ENCODE measurements around the gene ELMOD3.

ELMOD3 gene

DNA sequence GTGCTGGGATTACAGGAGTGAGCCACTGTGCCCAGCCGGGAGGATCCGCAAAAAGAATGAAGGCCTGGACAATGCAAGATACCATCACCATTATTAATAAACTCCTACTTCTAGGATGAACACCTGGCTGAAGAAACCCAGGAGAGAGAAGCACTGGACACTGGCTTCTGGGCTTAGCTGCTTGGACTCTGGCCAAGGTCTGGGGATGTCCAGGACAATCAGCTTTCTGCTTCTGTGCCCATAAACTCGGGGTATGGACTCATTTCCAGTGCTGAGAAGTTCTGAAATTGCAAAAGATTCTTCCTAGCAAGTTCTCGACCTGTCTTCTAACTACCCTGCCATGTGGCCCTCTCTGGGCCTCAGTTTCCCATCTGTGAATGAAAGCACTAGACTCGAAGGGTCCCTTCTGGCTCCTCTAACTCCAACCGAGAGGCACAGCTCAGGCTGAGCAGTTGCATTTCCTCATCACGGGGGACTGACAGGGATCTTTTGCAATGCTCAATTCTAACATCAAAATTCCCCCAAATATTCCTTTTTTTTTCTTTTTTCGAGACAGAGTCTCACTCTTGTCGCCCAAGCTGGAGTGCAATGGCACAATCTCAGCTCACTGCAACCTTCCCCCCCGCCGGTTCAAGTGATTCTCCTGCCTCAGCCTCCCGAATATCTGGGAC is 61.5 kb downstream of the ELMOD3 start:
- H3K27ac ChIP-seq = no peak overlapping the region
- no peaks in the 10 kb centered on the region for H3K27me3 ChIP-seq
- no peaks in the 10 kb centered on the region for H3K9me3 ChIP-seq
- H3K4me3 ChIP-seq = no peak overlapping the region
- intact Hi-C loops (cut with DNase I; ENCODE audit: low total_unique reads) = no loop called here
- TF ChIP-seq, protein P1, sequence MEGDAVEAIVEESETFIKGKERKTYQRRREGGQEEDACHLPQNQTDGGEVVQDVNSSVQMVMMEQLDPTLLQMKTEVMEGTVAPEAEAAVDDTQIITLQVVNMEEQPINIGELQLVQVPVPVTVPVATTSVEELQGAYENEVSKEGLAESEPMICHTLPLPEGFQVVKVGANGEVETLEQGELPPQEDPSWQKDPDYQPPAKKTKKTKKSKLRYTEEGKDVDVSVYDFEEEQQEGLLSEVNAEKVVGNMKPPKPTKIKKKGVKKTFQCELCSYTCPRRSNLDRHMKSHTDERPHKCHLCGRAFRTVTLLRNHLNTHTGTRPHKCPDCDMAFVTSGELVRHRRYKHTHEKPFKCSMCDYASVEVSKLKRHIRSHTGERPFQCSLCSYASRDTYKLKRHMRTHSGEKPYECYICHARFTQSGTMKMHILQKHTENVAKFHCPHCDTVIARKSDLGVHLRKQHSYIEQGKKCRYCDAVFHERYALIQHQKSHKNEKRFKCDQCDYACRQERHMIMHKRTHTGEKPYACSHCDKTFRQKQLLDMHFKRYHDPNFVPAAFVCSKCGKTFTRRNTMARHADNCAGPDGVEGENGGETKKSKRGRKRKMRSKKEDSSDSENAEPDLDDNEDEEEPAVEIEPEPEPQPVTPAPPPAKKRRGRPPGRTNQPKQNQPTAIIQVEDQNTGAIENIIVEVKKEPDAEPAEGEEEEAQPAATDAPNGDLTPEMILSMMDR (IDR thresholded peaks at IDR 0.05) = no peak
- no peak for DNase-seq
- peaks cover 0 to 45% (median 35%) of the 10 kb centered on the region in 4 donors for H3K4me1 ChIP-seq
- no peaks in the 10 kb centered on the region for H3K36me3 ChIP-seq

DNA sequence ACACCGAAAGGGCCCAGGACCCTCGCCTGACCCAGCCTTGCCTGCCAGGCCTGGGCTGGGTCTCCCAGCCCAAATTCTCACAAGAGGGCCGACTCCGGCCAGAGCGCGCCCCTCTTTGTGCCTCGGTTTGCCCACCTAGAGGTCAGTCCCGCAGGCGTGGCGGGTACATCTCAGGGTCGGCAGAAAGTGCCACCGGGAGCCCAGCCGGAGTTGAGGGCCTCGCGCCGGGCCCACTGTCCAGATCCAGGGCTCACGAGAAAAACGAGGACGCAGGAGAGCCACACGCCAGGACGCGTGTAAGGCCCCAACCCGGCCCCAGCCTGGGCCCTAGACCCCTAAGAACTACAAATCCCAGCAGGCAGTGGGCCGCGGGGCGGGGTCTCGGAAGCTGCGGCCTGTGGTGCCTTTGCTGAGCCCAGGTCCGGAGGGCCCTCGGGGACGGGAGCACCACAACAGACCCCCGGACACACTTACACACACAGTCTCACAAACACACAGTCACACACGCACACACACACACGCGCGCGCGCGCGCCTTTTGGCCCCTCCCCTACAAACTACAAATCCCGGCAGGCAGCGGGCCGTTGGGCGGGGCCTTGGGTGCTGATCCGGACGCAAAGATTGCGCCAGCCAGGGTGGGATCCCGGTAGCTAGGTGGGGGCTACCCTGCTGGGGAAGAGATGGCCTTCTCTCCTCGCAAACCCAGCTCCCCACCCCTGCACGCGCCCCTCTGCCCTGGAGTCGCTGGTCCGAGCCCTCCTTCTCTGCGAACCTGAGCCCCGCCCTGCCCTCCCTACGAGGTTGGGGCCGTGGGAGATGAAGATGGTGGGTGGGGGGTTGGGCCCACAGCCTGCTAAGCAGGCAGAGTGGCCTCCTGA is 63.8 kb downstream of the ELMOD3 start, which contains the start of gene SH2D6:
TSS of gene SH2D6 (plus strand) at position 583 of the 877 bp plus-strand sequence. CDS start 10,752 bp downstream, outside the sequence.
- Histone ChIP-seq H3K4me1 (peaks cover 0 to 44% (median 33%) of the 10 kb centered on the region in 4 donors), H3K27me3 (no peaks in the 10 kb centered on the region), H3K9me3 (no peaks in the 10 kb centered on the region), H3K27ac (peak within 1 kb of the TSS; percentile 91 to 99), H3K4me3 (peak within 1 kb of the TSS; percentile 63 to 81), H3K36me3 (no peaks in the 10 kb centered on the region)
- peak; percentile 87 to 91 for DNase-seq
- intact Hi-C loops (cut with DNase I; ENCODE audit: low total_unique reads) = no loop called here
- TF ChIP-seq, protein P1 (IDR thresholded peaks at IDR 0.05) = no peak

DNA sequence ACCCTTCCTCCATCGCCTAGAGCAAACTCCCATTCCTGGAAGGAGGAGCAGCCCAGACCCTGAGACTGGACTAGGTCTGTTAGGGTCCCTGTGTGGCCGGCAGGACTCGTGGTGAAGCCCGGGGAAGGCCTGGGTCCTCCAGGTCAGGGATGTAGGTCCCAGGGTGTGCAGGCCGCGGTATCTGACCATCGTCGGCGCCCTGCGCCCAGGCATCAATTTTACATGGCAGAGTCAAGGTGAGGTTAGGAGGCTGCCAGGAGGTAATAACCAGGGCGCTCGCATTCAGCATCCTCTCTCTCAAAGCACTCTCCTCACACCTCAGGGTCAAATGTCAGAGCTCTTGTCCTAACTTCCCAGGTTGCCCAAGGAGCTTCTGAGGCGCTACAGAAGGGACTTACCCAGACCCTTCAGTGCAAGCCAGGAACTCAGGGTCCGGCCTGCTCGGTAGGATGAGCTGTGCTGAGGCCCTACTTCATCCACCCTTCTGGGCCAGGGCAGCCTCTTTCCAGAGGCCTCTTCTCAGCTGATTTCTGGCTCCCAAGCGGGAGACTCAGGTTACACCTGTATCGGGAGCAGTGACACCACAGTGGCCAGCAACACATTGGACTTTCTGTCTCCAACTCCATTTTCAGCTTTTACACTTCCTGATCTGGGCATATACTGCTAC is 64.6 kb downstream of the ELMOD3 start:
- Histone ChIP-seq H3K27ac (peak overlapping the region; percentile 91 to 99), H3K4me3 (peak overlapping the region; percentile 63 to 81), H3K4me1 (peaks cover 0 to 36% (median 30%) of the 10 kb centered on the region in 4 donors), H3K27me3 (no peaks in the 10 kb centered on the region), H3K36me3 (no peaks in the 10 kb centered on the region), H3K9me3 (no peaks in the 10 kb centered on the region)
- TF ChIP-seq, protein P1 (IDR thresholded peaks at IDR 0.05) = no peak
- DNase-seq = no peak
- intact Hi-C loops (cut with DNase I; ENCODE audit: low total_unique reads) = no loop called here

DNA sequence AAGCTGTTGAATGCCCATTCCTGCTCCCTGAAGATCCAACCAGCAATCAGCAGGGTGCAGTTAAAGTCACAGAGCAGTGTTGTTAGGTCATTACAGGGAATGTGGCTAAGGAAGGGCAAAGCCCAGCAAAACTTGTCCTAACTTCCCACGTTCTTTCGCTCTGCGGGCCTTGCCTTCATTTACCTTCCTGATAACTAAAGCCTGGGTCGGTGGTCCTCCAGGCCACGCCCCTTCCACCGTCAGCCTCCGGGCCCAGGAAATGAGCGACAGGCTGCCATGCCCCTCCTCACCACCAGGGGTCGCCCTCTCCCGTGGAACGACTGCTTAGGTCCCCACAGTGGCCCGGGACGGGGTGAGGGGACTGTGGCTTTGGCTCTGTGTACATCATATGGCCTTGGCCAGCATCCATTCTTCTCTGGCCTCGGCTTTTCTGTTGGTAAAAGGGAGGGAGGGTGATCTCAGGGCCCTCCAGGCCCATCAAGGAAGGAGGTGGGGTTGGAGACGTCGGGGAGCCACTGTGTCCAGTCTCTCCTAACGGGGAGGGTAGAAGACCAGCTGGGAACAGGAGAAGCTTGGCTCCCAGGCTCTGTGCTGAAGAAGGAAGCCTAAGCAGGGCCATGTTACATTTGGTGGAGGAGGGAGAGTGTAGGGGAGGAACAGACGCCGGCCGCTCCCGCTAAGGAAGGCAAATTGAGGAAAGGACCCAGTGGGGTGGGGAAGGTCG is 66.1 kb downstream of the ELMOD3 start:
- peak overlapping the region in 1 of 2 donors; percentile 35 for H3K4me3 ChIP-seq
- DNase-seq = peak; percentile 82 to 91
- TF ChIP-seq, protein P1 (IDR thresholded peaks at IDR 0.05) = peak; percentile 99 to 100
- no peaks in the 10 kb centered on the region for H3K9me3 ChIP-seq
- no peaks in the 10 kb centered on the region for H3K27me3 ChIP-seq
- H3K27ac ChIP-seq = peak overlapping the region; percentile 91 to 99
- peaks cover 0 to 33% (median 27%) of the 10 kb centered on the region in 4 donors for H3K4me1 ChIP-seq
- no peaks in the 10 kb centered on the region for H3K36me3 ChIP-seq
- intact Hi-C loops (cut with DNase I; ENCODE audit: low total_unique reads) = loop anchor here (2.0 kb wide), 1 partner anchor 132 kb away; no protein-coding TSS in a partner anchor

Data from tibial artery (tissue), 4 donors.